Epidermal melanocyte (primary cell): ENCODE measurements around the gene ATF7IP.
A peak's percentile ranks its signal among the peaks of the same experiment; 100 is the strongest.

ENCODE experiments used
- DNase-seq: peaks from one replicate; pipeline ENCODE4 v3.0.0; 2011; ENCODE audit warnings: low spot score; ENCODE audit not compliant: insufficient read length

The ATF7IP gene

DNA sequence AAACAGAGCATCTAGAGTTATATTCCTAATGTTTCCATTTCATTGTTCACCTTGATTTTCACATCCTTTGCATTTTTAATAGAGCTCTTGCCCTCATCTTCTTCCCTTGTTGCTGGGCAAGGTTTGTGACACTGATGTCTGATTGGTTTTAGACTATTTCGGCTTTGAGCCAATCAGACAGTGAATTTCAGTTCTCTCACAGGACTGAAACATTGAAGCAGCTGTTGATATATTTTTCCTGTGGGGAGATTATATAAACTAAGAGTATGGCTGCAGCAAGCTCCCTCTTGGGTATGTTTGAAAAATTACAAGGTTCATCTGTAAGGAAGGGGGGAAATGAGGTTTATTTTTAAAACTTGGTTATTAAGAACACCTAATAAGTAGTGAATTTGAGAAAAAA is 51.2 kb downstream of the ATF7IP start:
- DNase-seq, result no peak

DNA sequence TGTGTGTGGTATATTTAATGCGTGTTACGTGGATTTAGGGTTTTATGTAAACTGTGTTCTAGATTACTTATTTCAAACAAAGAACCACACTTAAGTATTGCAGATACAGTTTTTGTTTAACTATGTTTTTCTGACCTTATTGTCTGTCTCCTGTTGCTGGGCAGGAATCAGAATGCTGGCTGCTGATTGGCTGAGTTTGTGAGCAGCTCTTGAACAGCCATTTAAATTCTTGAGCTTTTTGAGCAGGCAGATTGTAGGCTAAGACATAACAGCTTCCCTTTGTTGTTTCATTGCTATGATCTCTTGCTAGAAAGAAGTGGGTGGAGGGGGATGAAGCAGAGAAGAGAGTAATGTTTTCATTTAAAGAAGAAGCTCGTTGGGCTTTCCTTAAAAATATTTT is 52.2 kb downstream of the ATF7IP start:
- DNase-seq, result peak; percentile 72

DNA sequence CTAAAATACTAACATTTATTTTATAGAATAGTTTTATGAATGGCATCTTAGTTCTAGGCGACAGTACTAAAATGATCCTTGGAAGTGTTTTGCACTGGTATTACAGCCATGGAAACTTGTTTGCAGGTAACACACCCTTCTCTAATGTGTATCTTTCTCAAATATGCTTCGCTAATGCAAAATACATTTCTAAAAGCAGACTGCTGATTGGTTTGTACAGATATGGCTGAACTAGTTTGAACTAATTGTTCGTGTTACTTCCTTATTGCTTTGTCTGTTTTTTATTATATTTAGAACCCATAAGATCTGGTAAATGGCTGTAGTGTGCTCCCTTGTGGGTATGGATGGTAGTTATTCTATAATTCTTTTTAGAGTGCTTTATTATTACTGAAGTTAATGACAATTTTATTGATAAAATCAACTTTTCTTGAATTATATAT is 53.0 kb downstream of the ATF7IP start:
- no peak for DNase-seq

DNA sequence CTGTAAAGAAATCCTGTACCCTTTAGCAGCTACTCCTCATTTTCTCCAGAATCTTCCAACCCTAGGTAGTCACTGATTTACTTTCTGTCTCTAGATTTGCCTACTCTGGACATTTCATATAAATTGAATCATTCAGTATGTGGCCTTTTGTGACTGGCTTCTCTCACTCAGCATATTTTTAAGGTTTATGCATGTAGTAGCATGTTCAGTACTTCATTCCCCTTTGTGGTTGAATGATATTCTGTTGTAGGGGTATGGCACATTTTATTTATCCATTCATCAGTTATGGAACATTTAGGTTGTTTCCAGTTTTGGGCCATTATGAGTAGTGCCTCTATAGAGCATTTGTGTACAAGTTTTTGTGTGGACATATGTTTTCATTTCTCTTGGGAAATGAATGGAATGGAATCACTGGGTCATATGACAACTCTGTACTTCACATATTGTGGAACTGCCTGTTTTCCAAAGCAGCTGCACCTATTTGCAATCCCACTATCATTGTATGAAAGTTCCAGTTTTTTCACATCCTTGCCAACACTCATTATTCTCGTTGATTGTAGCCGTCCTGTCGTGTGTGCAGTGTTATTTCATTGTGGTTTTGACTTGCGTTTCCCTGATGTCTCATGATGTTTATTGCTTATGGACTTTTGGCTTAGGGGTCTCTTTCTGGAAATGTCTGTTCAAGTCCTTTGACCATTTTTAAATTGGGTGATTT is 57.2 kb downstream of the ATF7IP start:
- no peak for DNase-seq

GRCh38 chr12:14424545-14424944 is 59.1 kb downstream of the ATF7IP start:
- DNase-seq, result no peak

GRCh38 chr12:14426792-14427191 is 61.3 kb downstream of the ATF7IP start:
- DNase-seq, result no peak

GRCh38 chr12:14427929-14428328 is 62.4 kb downstream of the ATF7IP start:
- no peak for DNase-seq

- no peak for DNase-seq
Measured at GRCh38 chr12:14430394-14430986, 65.0 kb downstream of the ATF7IP start.

GRCh38 chr12:14431975-14432374 is 66.5 kb downstream of the ATF7IP start:
- DNase-seq, result no peak

DNA sequence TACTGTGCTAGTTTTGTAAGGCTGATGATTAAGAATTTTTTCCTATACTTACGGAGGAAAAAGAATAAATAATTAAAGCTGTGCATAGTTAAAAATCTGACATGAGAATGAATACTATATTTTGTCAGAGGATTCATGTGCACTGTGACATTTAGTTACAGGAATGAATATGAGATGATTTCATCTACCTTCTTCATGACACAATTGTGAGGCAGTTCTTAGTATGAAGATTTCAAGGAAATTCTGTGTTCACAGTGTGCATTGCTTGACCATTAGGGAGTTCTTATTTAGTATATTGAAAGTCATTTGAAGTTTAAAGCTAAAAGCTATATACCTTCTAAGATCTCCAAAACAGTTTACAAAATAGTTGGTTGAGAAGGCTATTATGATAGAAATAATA is 70.1 kb downstream of the ATF7IP start:
- no peak for DNase-seq

DNA sequence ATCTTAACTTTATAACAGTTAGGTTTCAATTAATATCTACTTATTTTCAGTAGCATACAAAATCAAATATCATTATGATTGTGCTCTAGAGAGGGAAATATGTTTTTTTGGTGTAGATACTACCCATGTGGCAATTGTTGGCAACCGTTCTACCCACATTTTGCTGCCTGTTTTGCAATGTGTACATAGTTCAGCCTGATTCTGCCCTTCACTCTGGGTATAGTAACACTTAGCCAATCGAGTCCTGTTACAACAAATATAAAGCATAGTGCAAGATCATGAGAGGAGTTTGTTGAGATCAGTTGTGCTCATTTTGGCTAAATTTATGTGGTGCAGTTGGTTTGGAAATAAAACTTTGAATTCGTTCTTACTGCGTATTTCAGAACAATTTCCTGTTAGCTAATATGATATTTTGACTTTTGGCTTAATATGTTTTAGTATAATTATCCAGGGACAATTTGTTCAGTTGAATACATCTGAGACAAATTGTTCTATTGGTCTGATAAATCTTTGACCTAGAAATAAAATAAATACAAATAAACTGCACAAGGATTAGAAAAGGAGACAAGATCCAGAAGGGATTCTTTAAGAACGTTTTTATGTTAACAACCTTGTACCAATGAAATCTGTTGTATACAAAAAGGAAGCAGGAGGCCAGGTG is 76.9 kb downstream of the ATF7IP start:
- DNase-seq, result no peak

DNA sequence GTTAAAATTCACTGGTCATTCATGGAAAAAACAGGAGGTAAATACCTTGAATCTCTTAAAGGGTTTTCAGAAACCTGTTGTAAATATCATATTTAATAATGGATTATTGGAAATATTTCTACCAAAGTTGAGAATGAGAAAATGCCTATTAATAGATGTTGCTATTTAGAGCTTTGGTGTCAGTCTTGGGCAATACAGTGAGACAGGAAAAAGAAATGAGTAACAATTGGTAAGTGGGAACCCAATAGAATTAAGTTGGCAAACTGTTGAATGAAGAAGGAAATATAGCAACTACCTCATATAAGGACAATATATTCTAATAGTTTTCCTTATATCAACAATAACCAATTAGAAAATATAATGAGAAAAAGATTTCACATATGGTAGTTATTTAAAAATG is 78.0 kb downstream of the ATF7IP start:
- no peak for DNase-seq

- DNase-seq, result no peak
Measured at GRCh38 chr12:14450479-14450878, 85.0 kb downstream of the ATF7IP start.

DNA sequence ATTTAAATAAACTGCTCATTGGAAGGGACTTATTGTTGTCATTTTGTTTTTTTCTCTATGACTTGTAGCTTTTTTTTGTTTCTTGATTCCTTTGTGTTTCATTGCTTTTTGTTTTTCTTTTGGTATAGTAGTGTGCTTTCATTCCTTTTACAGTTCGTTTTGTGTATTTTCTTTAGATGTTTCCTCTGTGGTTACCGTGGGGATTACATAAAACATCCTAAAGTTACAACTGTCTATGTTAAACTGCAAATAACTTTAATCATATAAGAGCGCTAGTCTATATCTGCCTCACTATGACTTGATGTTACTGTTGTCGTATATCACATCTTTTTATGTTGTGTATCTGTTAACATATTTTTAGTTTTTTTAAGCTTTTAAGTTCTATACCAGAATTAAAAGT is 86.9 kb downstream of the ATF7IP start:
- no peak for DNase-seq

DNA sequence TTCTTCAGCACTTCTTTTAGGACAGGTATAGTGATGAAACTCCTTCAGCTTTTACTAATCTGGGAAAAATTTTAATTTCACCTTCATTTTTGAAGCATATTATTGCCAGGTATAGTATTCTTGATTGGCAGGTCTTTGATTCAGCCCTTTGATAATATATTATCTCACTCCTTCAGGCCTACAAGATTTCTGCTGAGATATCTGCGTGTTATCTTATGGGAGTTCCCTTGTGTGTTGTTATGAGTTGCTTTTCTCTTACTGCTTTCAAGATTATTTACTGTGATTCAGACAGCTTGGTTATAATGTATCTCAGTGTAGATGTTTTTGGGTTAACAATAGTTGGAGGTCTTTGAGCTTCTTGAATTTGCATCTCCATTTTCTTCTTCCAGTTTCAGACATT is 87.4 kb downstream of the ATF7IP start:
- DNase-seq, result no peak

GRCh38 chr12:14454098-14454907 is 88.8 kb downstream of the ATF7IP start:
- no peak for DNase-seq

- no peak for DNase-seq
Measured at GRCh38 chr12:14460212-14460841, 94.8 kb downstream of the ATF7IP start.

GRCh38 chr12:14471497-14471896 is 106.0 kb downstream of the ATF7IP start:
- DNase-seq, result no peak

DNA sequence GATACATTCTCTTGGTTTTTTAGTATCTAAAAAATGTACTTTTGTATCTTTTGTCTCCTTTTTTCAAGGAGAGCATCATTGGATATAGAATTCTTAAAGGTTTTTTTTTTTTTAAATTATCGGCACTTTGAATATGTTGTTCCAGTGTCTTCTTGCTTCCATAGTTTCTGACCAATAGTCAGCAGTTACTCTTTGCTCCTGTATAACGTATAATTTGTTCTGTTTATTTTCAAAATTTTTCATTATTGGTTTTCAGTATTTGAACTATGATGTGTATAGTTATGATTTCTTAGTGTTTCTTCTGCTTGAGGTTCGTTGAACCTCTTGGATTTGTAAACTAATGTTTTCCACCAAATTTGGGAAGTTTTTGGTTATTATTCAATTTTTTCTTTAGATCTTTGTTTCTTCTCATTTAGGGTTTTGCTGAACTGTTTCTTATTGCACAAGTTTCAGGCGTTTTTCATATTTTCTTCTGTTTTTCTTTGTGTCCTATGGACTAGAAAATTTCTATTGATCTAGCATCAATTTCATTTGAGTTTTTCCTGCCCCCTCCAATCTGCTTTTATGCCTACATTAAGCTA is 108.3 kb downstream of the ATF7IP start:
- DNase-seq, result no peak

GRCh38 chr12:14479004-14479403 is 113.5 kb downstream of the ATF7IP start:
- no peak for DNase-seq

DNA sequence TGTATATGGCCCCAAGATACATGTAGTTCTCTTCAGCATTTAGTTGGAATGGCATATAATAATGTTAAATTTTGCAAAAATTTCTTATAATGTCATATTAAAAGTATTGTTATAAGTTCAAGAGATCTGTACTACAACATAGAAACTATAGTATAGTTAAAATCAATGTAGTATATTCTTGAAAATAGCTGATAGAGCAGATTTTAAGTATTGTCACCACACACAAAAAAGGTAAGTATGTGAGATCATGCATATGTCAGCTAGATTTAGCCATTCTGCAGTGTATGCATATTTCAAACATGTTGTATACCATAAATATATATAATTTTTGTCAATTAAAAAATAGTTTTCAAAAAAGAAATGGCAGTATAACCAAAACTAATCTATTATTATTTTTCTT is 115.7 kb downstream of the ATF7IP start:
- no peak for DNase-seq
